HEK293 (cell line): ENCODE results near the gene MGAT5B.

Source experiments
- CTCF ChIA-PET: fragments of 350-600 bp; formaldehyde crosslinking; extraction: SDS; loops from one replicate; lab custom pipeline; 2021; ENCODE audit warnings: antibody characterized with exemption; lab: Yijun Ruan, JAX
- POLR2A ChIA-PET: fragments of 300-600 bp; formaldehyde crosslinking; extraction: SDS; loops from one replicate; lab custom pipeline; 2020; ENCODE audit warnings: antibody characterized with exemption, inconsistent platforms; lab: Yijun Ruan, JAX
- H3K27ac ChIP-seq: fragments of 200-500 bp; sonication (Bioruptor generic); 2 replicates; pipeline ENCODE4 v1.5.1; 2014; ENCODE audit warnings: low read depth, low read length, control low read depth, inconsistent platforms; ENCODE audit errors: extremely low read depth
- H3K36me3 ChIP-seq, 2 experiments: fragments of 200-500 bp in 1 of 2; sonication (Bioruptor generic) in 1 of 2; 1 replicate in 1 of 2; 2 replicates in 1 of 2; pipeline ENCODE4 v1.5.1; 2014 to 2017; ENCODE audit warnings: inconsistent platforms in 2 of 2, low read length in 2 of 2; ENCODE audit not compliant: control insufficient read depth in 2 of 2, insufficient read depth in 1 of 2
- H3K4me1 ChIP-seq: fragments of 200-500 bp; sonication (Bioruptor generic); 2 replicates; pipeline ENCODE4 v1.5.1; 2014; ENCODE audit warnings: mild to moderate bottlenecking, low read length, inconsistent platforms; ENCODE audit not compliant: control insufficient read depth, insufficient read depth
- H3K4me3 ChIP-seq: 2 replicates; pipeline ENCODE4 v1.5.1; 2011; ENCODE audit warnings: low read depth, mild to moderate bottlenecking, control low read depth, low read length, moderate library complexity
- H3K9me3 ChIP-seq: fragments of 200-500 bp; sonication (Bioruptor generic); 2 replicates; pipeline ENCODE4 v1.5.1; 2014; ENCODE audit warnings: low read depth, low read length, inconsistent platforms; ENCODE audit not compliant: control insufficient read depth, insufficient read depth
- EGR2 ChIP-seq: fragments of 450-650 bp; formaldehyde crosslinking; IDR thresholded peaks from 2 replicates; pipeline ENCODE4 v1.5.1; 2016; ENCODE audit warnings: low read depth, missing biosample characterization, missing genetic modification characterization
- GLIS2 ChIP-seq: fragments of 450-650 bp; formaldehyde crosslinking; IDR thresholded peaks from 2 replicates; pipeline ENCODE4 v1.5.1; 2016; ENCODE audit warnings: missing biosample characterization, missing genetic modification characterization
- PATZ1 ChIP-seq: fragments of 450-650 bp; formaldehyde crosslinking; IDR thresholded peaks from 2 replicates; pipeline ENCODE4 v1.5.1; 2016; ENCODE audit warnings: missing biosample characterization, missing genetic modification characterization
- REST ChIP-seq: fragments of 450-650 bp; formaldehyde crosslinking; IDR thresholded peaks from 2 replicates; pipeline ENCODE4 v1.5.1; 2016; ENCODE audit warnings: missing biosample characterization, missing genetic modification characterization
- SCRT1 ChIP-seq: fragments of 450-650 bp; formaldehyde crosslinking; IDR thresholded peaks from 2 replicates; pipeline ENCODE4 v1.5.1; 2016; ENCODE audit warnings: missing biosample characterization, missing genetic modification characterization, borderline replicate concordance
- SP7 ChIP-seq: fragments of 450-650 bp; formaldehyde crosslinking; IDR thresholded peaks from 2 replicates; pipeline ENCODE4 v1.5.1; 2016; ENCODE audit warnings: missing biosample characterization, missing genetic modification characterization
- ZBTB48 ChIP-seq: fragments of 450-650 bp; formaldehyde crosslinking; IDR thresholded peaks from 2 replicates; pipeline ENCODE4 v1.5.1; 2016; ENCODE audit warnings: missing biosample characterization, missing genetic modification characterization
- ZFHX2 ChIP-seq: fragments of 450-650 bp; formaldehyde crosslinking; conservative IDR thresholded peaks from 2 replicates; pipeline ENCODE4 v1.5.1; 2016; ENCODE audit warnings: missing biosample characterization, missing genetic modification characterization
- ZNF146 ChIP-seq: fragments of 450-650 bp; formaldehyde crosslinking; IDR thresholded peaks from 2 replicates; pipeline ENCODE4 v1.5.1; 2016; ENCODE audit warnings: missing biosample characterization, missing genetic modification characterization
- ZNF157 ChIP-seq: fragments of 450-650 bp; formaldehyde crosslinking; IDR thresholded peaks from 2 replicates; pipeline ENCODE4 v1.5.1; 2016; ENCODE audit warnings: missing biosample characterization, missing genetic modification characterization
- ZNF404 ChIP-seq: fragments of 450-650 bp; formaldehyde crosslinking; IDR thresholded peaks from 2 replicates; pipeline ENCODE4 v1.5.1; 2017; ENCODE audit warnings: missing biosample characterization, missing genetic modification characterization
- ZNF416 ChIP-seq: fragments of 450-650 bp; formaldehyde crosslinking; IDR thresholded peaks from 2 replicates; pipeline ENCODE4 v1.5.1; 2016; ENCODE audit warnings: missing biosample characterization, missing genetic modification characterization
- ZNF629 ChIP-seq: fragments of 450-650 bp; formaldehyde crosslinking; IDR thresholded peaks from 2 replicates; pipeline ENCODE4 v1.5.1; 2017; ENCODE audit warnings: missing biosample characterization, missing genetic modification characterization
- ZNF707 ChIP-seq: fragments of 450-650 bp; formaldehyde crosslinking; IDR thresholded peaks from 2 replicates; pipeline ENCODE4 v1.5.1; 2016; ENCODE audit warnings: missing biosample characterization, missing genetic modification characterization
- ZNF776 ChIP-seq: fragments of 450-650 bp; formaldehyde crosslinking; IDR thresholded peaks from 2 replicates; pipeline ENCODE4 v1.5.0; 2017; ENCODE audit warnings: missing biosample characterization, missing genetic modification characterization, borderline replicate concordance
- TF ChIP-seq, protein P1 (sequence below): fragments of 450-650 bp; formaldehyde crosslinking; IDR thresholded peaks from 2 replicates; pipeline ENCODE4 v1.5.1; 2016; ENCODE audit warnings: missing biosample characterization, missing genetic modification characterization, low read depth
- TF ChIP-seq, protein P2 (sequence below): fragments of 450-650 bp; formaldehyde crosslinking; IDR thresholded peaks from 2 replicates; pipeline ENCODE4 v1.5.1; 2016; ENCODE audit warnings: missing biosample characterization, missing genetic modification characterization

The MGAT5B gene

GRCh38 chr17:76905836-76906235 is 37.6 kb downstream of the MGAT5B start (continued):
- TF ChIP-seq ZNF629 (tag by site-specific recombination) = no peak
- TF ChIP-seq, protein P1, sequence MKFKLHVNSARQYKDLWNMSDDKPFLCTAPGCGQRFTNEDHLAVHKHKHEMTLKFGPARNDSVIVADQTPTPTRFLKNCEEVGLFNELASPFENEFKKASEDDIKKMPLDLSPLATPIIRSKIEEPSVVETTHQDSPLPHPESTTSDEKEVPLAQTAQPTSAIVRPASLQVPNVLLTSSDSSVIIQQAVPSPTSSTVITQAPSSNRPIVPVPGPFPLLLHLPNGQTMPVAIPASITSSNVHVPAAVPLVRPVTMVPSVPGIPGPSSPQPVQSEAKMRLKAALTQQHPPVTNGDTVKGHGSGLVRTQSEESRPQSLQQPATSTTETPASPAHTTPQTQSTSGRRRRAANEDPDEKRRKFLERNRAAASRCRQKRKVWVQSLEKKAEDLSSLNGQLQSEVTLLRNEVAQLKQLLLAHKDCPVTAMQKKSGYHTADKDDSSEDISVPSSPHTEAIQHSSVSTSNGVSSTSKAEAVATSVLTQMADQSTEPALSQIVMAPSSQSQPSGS = no peak
- no peak for TF ChIP-seq ZNF707 (tag by site-specific recombination)
- TF ChIP-seq, protein P2, sequence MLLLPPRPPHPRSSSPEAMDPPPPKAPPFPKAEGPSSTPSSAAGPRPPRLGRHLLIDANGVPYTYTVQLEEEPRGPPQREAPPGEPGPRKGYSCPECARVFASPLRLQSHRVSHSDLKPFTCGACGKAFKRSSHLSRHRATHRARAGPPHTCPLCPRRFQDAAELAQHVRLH (tag by site-specific recombination) = no peak
- TF ChIP-seq GLIS2 (tag by site-specific recombination) = no peak
- no peak for TF ChIP-seq SP7 (tag by site-specific recombination)
- no peak for TF ChIP-seq ZNF404
- no peak for TF ChIP-seq ZNF157 (tag by site-specific recombination)
- TF ChIP-seq, all 188 proteins: peak for 0

DNA sequence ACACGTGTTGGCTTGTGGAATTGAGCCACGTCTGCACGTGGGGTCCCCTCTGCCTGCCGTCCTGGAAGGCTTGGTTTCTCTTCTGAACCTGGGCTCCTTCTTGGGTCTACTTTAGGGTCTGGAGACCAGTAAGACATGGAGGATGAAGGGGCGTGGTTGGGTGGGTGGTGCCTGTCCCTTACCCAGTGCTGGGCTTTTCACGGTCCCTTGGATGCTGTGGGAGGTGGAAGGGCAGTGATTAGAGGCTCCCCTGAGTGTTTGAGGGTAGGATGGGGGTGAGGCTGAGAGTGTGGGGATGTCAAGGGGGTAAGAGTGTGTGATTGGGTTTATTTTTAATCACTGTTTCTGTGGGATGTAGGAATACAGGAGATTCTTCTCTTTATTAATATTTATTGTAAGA is 38.3 kb downstream of the MGAT5B start:
- H3K4me1 ChIP-seq = peaks cover 4% of the 10 kb centered on the region
- no peaks in the 10 kb centered on the region for H3K9me3 ChIP-seq
- POLR2A ChIA-PET = no interaction called here
- no peak overlapping the region for H3K4me3 ChIP-seq
- TF ChIP-seq EGR2 (tag by site-specific recombination) (peak; percentile 63; the same call in 1 of the 2 replicates), ZBTB48 (tag by site-specific recombination) (peak; percentile 63; the same call in 1 of the 2 replicates), ZNF416 (tag by site-specific recombination) (no peak), ZFHX2 (peak; percentile 17; the same call in 1 of the 2 replicates)
- CTCF ChIA-PET = no interaction called here
- H3K36me3 ChIP-seq = no peaks in the 10 kb centered on the region
- H3K27ac ChIP-seq = no peak overlapping the region

DNA sequence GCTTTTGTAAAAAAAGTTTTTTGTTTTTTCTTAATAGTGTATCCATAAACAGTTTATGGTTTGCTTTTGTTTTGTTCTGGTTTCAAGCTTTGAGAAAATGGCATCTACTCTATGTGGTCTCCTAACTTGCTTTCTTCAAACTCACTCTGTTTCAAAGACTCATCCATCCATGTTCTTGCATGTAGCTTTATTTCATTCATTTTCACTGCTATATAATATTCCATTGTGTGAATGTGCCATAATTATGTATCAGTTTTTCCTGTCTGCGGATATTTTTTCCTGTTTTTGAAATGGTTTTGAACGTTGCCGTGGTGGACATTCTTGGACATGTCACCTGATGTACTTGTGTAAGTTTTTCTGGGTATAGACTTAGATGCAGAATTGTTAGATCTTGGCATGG is 39.1 kb downstream of the MGAT5B start:
- TF ChIP-seq ZNF776 (tag by site-specific recombination) (no peak), ZNF146 (peak; percentile 96)
- ChIA-PET CTCF (no interaction called here), POLR2A (no interaction called here)
- Histone ChIP-seq H3K36me3 (no peaks in the 10 kb centered on the region), H3K9me3 (no peaks in the 10 kb centered on the region), H3K27ac (no peak overlapping the region), H3K4me3 (no peak overlapping the region), H3K4me1 (no peaks in the 10 kb centered on the region)

- H3K27ac ChIP-seq = no peak overlapping the region
- CTCF ChIA-PET = no interaction called here
- H3K4me1 ChIP-seq = no peaks in the 10 kb centered on the region
- no peak overlapping the region for H3K4me3 ChIP-seq
- TF ChIP-seq ZFHX2 (peak; percentile 55), EGR2 (tag by site-specific recombination) (peak; percentile 42; the same call in 1 of the 2 replicates), PATZ1 (tag by site-specific recombination) (0 out of 2 replicates have a peak, but pooled peaks have one; percentile 12), SCRT1 (tag by site-specific recombination) (no peak), ZNF157 (tag by site-specific recombination) (no peak), REST (tag by site-specific recombination) (peak; percentile 97)
- H3K36me3 ChIP-seq = no peaks in the 10 kb centered on the region
- H3K9me3 ChIP-seq = no peaks in the 10 kb centered on the region
- POLR2A ChIA-PET = interaction anchor here (0.5 kb wide), 1 partner anchor 76 kb away, joined by 4 read pairs; no protein-coding TSS in a partner anchor
These were observed 42.0 kb downstream of the MGAT5B start for GRCh38 chr17:76909971-76910760.
